GM18520 (cell line): Measurements from ENCODE around the gene TEX101.
A peak's percentile ranks its signal among the peaks of the same experiment; 100 is the strongest.

Experiments
- ATAC-seq: cut with Tn5 transposase; IDR thresholded peaks from one replicate; pipeline ENCODE4 v1.9.1; 2021; ENCODE audit not compliant: unreplicated experiment

TEX101 gene

GRCh38 chr19:43445426-43445825, 30.7 kb downstream of the TEX101 start:
- ATAC-seq, result no peak

- ATAC-seq, result no peak
Observed at GRCh38 chr19:43446746-43447489, 32.2 kb downstream of the TEX101 start.

- no peak for ATAC-seq
Observed at GRCh38 chr19:43447655-43448054, 33.0 kb downstream of the TEX101 start.

GRCh38 chr19:43450545-43450997, 35.9 kb downstream of the TEX101 start:
- ATAC-seq, result no peak

- no peak for ATAC-seq
Observed at GRCh38 chr19:43452582-43452981, 37.9 kb downstream of the TEX101 start.

GRCh38 chr19:43454031-43454430, 39.3 kb downstream of the TEX101 start:
- no peak for ATAC-seq

- no peak for ATAC-seq
Observed at GRCh38 chr19:43455321-43456113, 40.8 kb downstream of the TEX101 start.

GRCh38 chr19:43457809-43458208, 43.1 kb downstream of the TEX101 start:
- no peak for ATAC-seq

GRCh38 chr19:43460362-43461016, 45.8 kb downstream of the TEX101 start:
- ATAC-seq, result no peak

- no peak for ATAC-seq
Observed at GRCh38 chr19:43461303-43461702, 46.6 kb downstream of the TEX101 start.

- ATAC-seq, result no peak
Observed at GRCh38 chr19:43462383-43462782, 47.7 kb downstream of the TEX101 start.

- no peak for ATAC-seq
Observed at GRCh38 chr19:43462785-43463380, 48.2 kb downstream of the TEX101 start.

GRCh38 chr19:43463381-43464133, 48.9 kb downstream of the TEX101 start:
- ATAC-seq, result peak; percentile 78

GRCh38 chr19:43464134-43464775, 49.6 kb downstream of the TEX101 start:
- no peak for ATAC-seq

GRCh38 chr19:43465468-43466120, 50.9 kb downstream of the TEX101 start, which contains the start of gene LYPD3:
Gene LYPD3, minus strand, starts transcription at chr19:43465608. Its CDS starts 37 bp downstream, at chr19:43465571.
- ATAC-seq, result no peak

- ATAC-seq, result no peak
Observed at GRCh38 chr19:43466793-43467192, 52.1 kb downstream of the TEX101 start.

- no peak for ATAC-seq
Observed at GRCh38 chr19:43467276-43467675, 52.6 kb downstream of the TEX101 start.

- no peak for ATAC-seq
Observed at GRCh38 chr19:43467730-43468129, 53.0 kb downstream of the TEX101 start.
